Thymus (tissue), 11 donors: ENCODE data around the gene GNAZ. TPM values are rescaled to one million over a fixed set of nuclear protein-coding genes. Genes with fewer than 3 reads are reported as not detected.
A peak's percentile ranks its signal among the peaks of the same experiment; 100 is the strongest.

Source experiments
- DNase-seq, 9 donors: peaks; one replicate each; pipeline ENCODE4 v3.0.0-alpha.2; 2013; ENCODE audit warnings: low spot score in 9 of 9, low read depth in 6 of 9, missing footprints in 1 of 9
- H3K27ac ChIP-seq, 2 donors: one replicate each; pipeline ENCODE4 v1.5.1; 2013; ENCODE audit warnings: control low read depth in 1 of 2, low read depth in 1 of 2, low read length in 1 of 2, mild to moderate bottlenecking in 1 of 2, moderate library complexity in 1 of 2
- H3K27me3 ChIP-seq, 2 donors: one replicate each; pipeline ENCODE4 v1.5.1; 2013; ENCODE audit warnings: low read length in 1 of 2; ENCODE audit not compliant: control insufficient read depth in 2 of 2, insufficient read depth in 1 of 2
- H3K36me3 ChIP-seq, 2 donors: one replicate each; pipeline ENCODE4 v1.5.1; 2013; ENCODE audit warnings: low read length in 1 of 2, mild to moderate bottlenecking in 1 of 2, moderate library complexity in 1 of 2; ENCODE audit not compliant: control insufficient read depth in 2 of 2, insufficient read depth in 2 of 2
- H3K4me1 ChIP-seq, 2 donors: one replicate each; pipeline ENCODE4 v1.5.1; 2013; ENCODE audit warnings: low read length in 2 of 2; ENCODE audit not compliant: control insufficient read depth in 2 of 2, insufficient read depth in 2 of 2
- H3K4me3 ChIP-seq, 2 donors: one replicate each; pipeline ENCODE4 v1.5.1; 2013; ENCODE audit warnings: low read length in 2 of 2, control low read depth in 1 of 2, mild to moderate bottlenecking in 1 of 2
- H3K9me3 ChIP-seq, 2 donors: one replicate each; pipeline ENCODE4 v1.5.1; 2013; ENCODE audit warnings: low read length in 1 of 2, mild to moderate bottlenecking in 1 of 2; ENCODE audit not compliant: control insufficient read depth in 2 of 2, insufficient read depth in 1 of 2
- whole genome bisulfite sequencing: extraction: QIAGEN DNeasy Blood & Tissue Kit; methylation state at CpG from one replicate; pipeline ENCODE4 v1.1.7; 2013; 5-methylcytosine and 5-hydroxymethylcytosine counted together
- polyA plus RNA-seq: library from polyadenylated mRNA; stranded (reverse); fragments of 200-250 nt; gene quantifications from one replicate; pipeline ENCODE4 v1.2.3, GENCODE V29; 2013
- total RNA-seq: library from RNA; stranded (reverse); fragments of 120-200 nt; gene quantifications from one replicate; pipeline ENCODE4 v1.2.4, GENCODE V29; 2013
- donor health status: healthy.

Gene GNAZ
- total and polyA plus RNA-seq, 2 donors = 0.66 to 1.1 TPM

- Histone ChIP-seq H3K4me3 (no peak overlapping the region), H3K27ac (no peak overlapping the region), H3K27me3 (no peaks in the 10 kb centered on the region), H3K4me1 (peaks cover 0 to 35% of the 10 kb centered on the region in 2 donors), H3K36me3 (no peaks in the 10 kb centered on the region), H3K9me3 (no peaks in the 10 kb centered on the region)
- no peak for DNase-seq
- WGBS = 93% methylated on average over 16 of the region's 16 CpGs
Observed at GRCh38 chr22:23151827-23152226, 81.5 kb downstream of the GNAZ start.

GRCh38 chr22:23152238-23153114, 82.2 kb downstream of the GNAZ start:
- Histone ChIP-seq H3K27me3 (no peaks in the 10 kb centered on the region), H3K9me3 (no peaks in the 10 kb centered on the region), H3K4me1 (peaks cover 0 to 35% of the 10 kb centered on the region in 2 donors), H3K27ac (peak overlapping the region in 1 of 2 donors; percentile 17), H3K36me3 (no peaks in the 10 kb centered on the region), H3K4me3 (no peak overlapping the region)
- WGBS = 94% methylated on average over 19 of the region's 19 CpGs
- DNase-seq = no peak

- H3K9me3 ChIP-seq = no peaks in the 10 kb centered on the region
- H3K27ac ChIP-seq = peak overlapping the region in 1 of 2 donors; percentile 11
- peaks cover 0 to 28% of the 10 kb centered on the region in 2 donors for H3K4me1 ChIP-seq
- no peaks in the 10 kb centered on the region for H3K27me3 ChIP-seq
- no peak for DNase-seq
- WGBS = 96% methylated on average over 7 of the region's 7 CpGs
- no peak overlapping the region for H3K4me3 ChIP-seq
- no peaks in the 10 kb centered on the region for H3K36me3 ChIP-seq
Observed at GRCh38 chr22:23153994-23154393, 83.7 kb downstream of the GNAZ start.

GRCh38 chr22:23154461-23154860, 84.1 kb downstream of the GNAZ start:
- 97% methylated on average over 5 of the region's 5 CpGs for WGBS
- Histone ChIP-seq H3K27ac (no peak overlapping the region), H3K36me3 (no peaks in the 10 kb centered on the region), H3K27me3 (no peaks in the 10 kb centered on the region), H3K4me3 (no peak overlapping the region), H3K9me3 (no peaks in the 10 kb centered on the region), H3K4me1 (peaks cover 0 to 25% of the 10 kb centered on the region in 2 donors)
- DNase-seq = no peak

- Histone ChIP-seq H3K9me3 (no peaks in the 10 kb centered on the region), H3K36me3 (no peaks in the 10 kb centered on the region), H3K27ac (no peak overlapping the region), H3K4me3 (no peak overlapping the region), H3K27me3 (no peaks in the 10 kb centered on the region), H3K4me1 (peaks cover 0 to 23% of the 10 kb centered on the region in 2 donors)
- no peak for DNase-seq
- 98% methylated on average over 3 of the region's 3 CpGs for WGBS
Observed at GRCh38 chr22:23155143-23155542, 84.8 kb downstream of the GNAZ start.

GRCh38 chr22:23155831-23156230, 85.5 kb downstream of the GNAZ start:
- no peaks in the 10 kb centered on the region for H3K36me3 ChIP-seq
- peaks cover 0 to 23% of the 10 kb centered on the region in 2 donors for H3K4me1 ChIP-seq
- no peaks in the 10 kb centered on the region for H3K27me3 ChIP-seq
- H3K9me3 ChIP-seq = no peaks in the 10 kb centered on the region
- H3K4me3 ChIP-seq = no peak overlapping the region
- 98% methylated on average over 9 of the region's 9 CpGs for WGBS
- DNase-seq = no peak
- no peak overlapping the region for H3K27ac ChIP-seq

- H3K9me3 ChIP-seq = no peaks in the 10 kb centered on the region
- no peaks in the 10 kb centered on the region for H3K27me3 ChIP-seq
- no peak overlapping the region for H3K27ac ChIP-seq
- H3K36me3 ChIP-seq = no peaks in the 10 kb centered on the region
- H3K4me1 ChIP-seq = peaks cover 0 to 23% of the 10 kb centered on the region in 2 donors
- 70% methylated on average over 8 of the region's 8 CpGs for WGBS
- no peak for DNase-seq
- no peak overlapping the region for H3K4me3 ChIP-seq
Observed at GRCh38 chr22:23156286-23156685, 86.0 kb downstream of the GNAZ start.

- 95% methylated on average over 22 of the region's 22 CpGs for WGBS
- Histone ChIP-seq H3K36me3 (no peaks in the 10 kb centered on the region), H3K4me1 (peaks cover 0 to 17% of the 10 kb centered on the region in 2 donors), H3K4me3 (no peak overlapping the region), H3K9me3 (no peaks in the 10 kb centered on the region), H3K27me3 (no peaks in the 10 kb centered on the region), H3K27ac (no peak overlapping the region)
- DNase-seq = no peak
Observed at GRCh38 chr22:23157560-23158515, 87.5 kb downstream of the GNAZ start.
